HepG2 (cell line): ENCODE results near the gene CSRNP3. TPM values are rescaled to one million over a fixed set of nuclear protein-coding genes. Genes with fewer than 3 reads are reported as not detected.

Source experiments
- ATAC-seq: fragments of 200-7000 bp; cut with Tn5 transposase; 3 replicates; pipeline ENCODE4 v1.9.1; 2020; ENCODE audit warnings: mild to moderate bottlenecking, moderate library complexity
- BruUV-seq: library from RNA; stranded (reverse); fragments of 400-500 nt; replicated peaks from 2 replicates; lab custom pipeline; 2021; lab: Mats Ljungman, UMichigan
- CTCF ChIA-PET: fragments of 300-600 bp; formaldehyde crosslinking; extraction: SDS; loops from one replicate; lab custom pipeline; 2021; ENCODE audit warnings: low total read pairs, inconsistent platforms, low intra/inter-chr PET ratio; lab: Yijun Ruan, JAX
- POLR2A ChIA-PET: fragments of 350-600 bp; sonication (Branson Sonifier 250); formaldehyde crosslinking; loops from one replicate; lab custom pipeline; 2020; ENCODE audit warnings: antibody characterized with exemption, inconsistent platforms; lab: Yijun Ruan, JAX
- DNase-seq: peaks from one replicate; pipeline ENCODE4 v3.0.0-alpha.2; 2015; ENCODE audit warnings: low spot score
- FAIRE-seq: peaks from 3 replicates; lab custom pipeline; 2011; peaks lifted over from hg19 to GRCh38; lab: Jason Lieb, UNC
- H2AFZ ChIP-seq: one replicate; pipeline ENCODE4 v1.6.1; 2011; ENCODE audit warnings: low read length, inconsistent platforms
- H3K27ac ChIP-seq: fragments of 300-600 bp; 3 replicates; pipeline ENCODE4 v1.8.0; 2011; ENCODE audit warnings: mixed run types, mild to moderate bottlenecking, mixed read lengths, low read length, inconsistent platforms; ENCODE audit not compliant: insufficient read depth; ENCODE audit errors: extremely low read length
- H3K27me3 ChIP-seq, 2 experiments: fragments of 200-600 bp in 1 of 2; 2 replicates in 1 of 2; 3 replicates in 1 of 2; pipeline versions ENCODE4 v1.6.0 to v1.8.0; 2011; ENCODE audit warnings: low read length in 2 of 2, mild to moderate bottlenecking in 2 of 2, moderate library complexity in 2 of 2, inconsistent platforms in 1 of 2; ENCODE audit not compliant: insufficient read depth in 2 of 2, control insufficient read depth in 1 of 2
- H3K36me3 ChIP-seq, 2 experiments: fragments of 200-600 bp in 1 of 2; replicated peaks in 1 of 2; 2 replicates in 1 of 2; 3 replicates in 1 of 2; pipeline versions ENCODE4 v1.5.1 to v1.8.0; 2011; ENCODE audit warnings: low read length in 2 of 2, inconsistent platforms in 1 of 2; ENCODE audit not compliant: insufficient read depth in 2 of 2, control insufficient read depth in 1 of 2
- H3K4me1 ChIP-seq: 2 replicates; pipeline ENCODE4 v1.5.1; 2012; ENCODE audit warnings: low read length, inconsistent platforms; ENCODE audit not compliant: insufficient read depth
- H3K4me2 ChIP-seq: 2 replicates; pipeline ENCODE4 v1.6.0; 2011; ENCODE audit warnings: low read depth, low read length, inconsistent platforms
- H3K4me3 ChIP-seq, 3 experiments: fragments of 200-600 bp in 1 of 3; sonication (generic), shearing (Covaris generic) in 1 of 3; replicated peaks in 1 of 3; 2 replicates each; pipeline ENCODE4 v1.5.1; 2011 to 2016; ENCODE audit warnings: low read length in 3 of 3, inconsistent platforms in 2 of 3, low read depth in 2 of 3, mild to moderate bottlenecking in 2 of 3, control low read depth in 1 of 3, mixed read lengths in 1 of 3; ENCODE audit not compliant: insufficient read depth in 1 of 3
- H3K79me2 ChIP-seq: one replicate; pipeline ENCODE4 v1.6.1; 2011; ENCODE audit warnings: low read length, inconsistent platforms; ENCODE audit not compliant: insufficient read depth
- H3K9ac ChIP-seq: 2 replicates; pipeline ENCODE4 v1.6.0; 2011; ENCODE audit warnings: mild to moderate bottlenecking, low read depth, low read length, inconsistent platforms; ENCODE audit not compliant: insufficient read depth
- H3K9me3 ChIP-seq: 2 replicates; pipeline ENCODE4 v1.5.1; 2012; ENCODE audit warnings: mild to moderate bottlenecking, low read length
- H4K20me1 ChIP-seq: 2 replicates; pipeline ENCODE4 v1.6.0; 2011; ENCODE audit warnings: inconsistent platforms, mild to moderate bottlenecking, low read length, moderate library complexity; ENCODE audit not compliant: insufficient read depth
- BRD4 ChIP-seq: sonication (generic); formaldehyde crosslinking; IDR thresholded peaks from 2 replicates; pipeline ENCODE4 v1.4.0; 2020; ENCODE audit warnings: missing genetic modification reagents
- JDP2 ChIP-seq: sonication (generic); formaldehyde crosslinking; IDR thresholded peaks from 2 replicates; pipeline ENCODE4 v1.8.1; 2022; ENCODE audit warnings: missing genetic modification reagents, borderline replicate concordance
- PHF21A ChIP-seq: sonication (generic); formaldehyde crosslinking; IDR thresholded peaks from 2 replicates; pipeline ENCODE4 v1.5.0; 2020; ENCODE audit warnings: mild to moderate bottlenecking, missing genetic modification reagents
- SCMH1 ChIP-seq: sonication (generic); formaldehyde crosslinking; IDR thresholded peaks from 2 replicates; pipeline ENCODE4 v1.9.0; 2021; ENCODE audit warnings: missing genetic modification reagents, mild to moderate bottlenecking, borderline replicate concordance
- ZBTB38 ChIP-seq: sonication (generic); formaldehyde crosslinking; IDR thresholded peaks from 2 replicates; pipeline ENCODE4 v1.5.1; 2020; ENCODE audit warnings: mild to moderate bottlenecking, missing genetic modification reagents
- ZNF124 ChIP-seq: sonication (generic); formaldehyde crosslinking; IDR thresholded peaks from 2 replicates; pipeline ENCODE4 v1.4.0; 2020; ENCODE audit warnings: missing genetic modification reagents
- ZNF788 ChIP-seq: sonication (generic); formaldehyde crosslinking; IDR thresholded peaks from 2 replicates; pipeline ENCODE4 v1.5.0; 2020; ENCODE audit warnings: mild to moderate bottlenecking, missing genetic modification reagents, borderline replicate concordance
- ZSCAN29 ChIP-seq: sonication (generic); formaldehyde crosslinking; conservative IDR thresholded peaks from 2 replicates; pipeline ENCODE4 v1.4.0; 2020; ENCODE audit warnings: mild to moderate bottlenecking, missing genetic modification reagents
- WGBS: methylation state at CpG from one replicate; pipeline ENCODE4 v1.1.6; 2017; ENCODE audit warnings: low lambda C conversion rate; 5-methylcytosine and 5-hydroxymethylcytosine counted together
- in situ Hi-C: cut with HindIII; loops from 2 replicates; pipeline ENCODE4 v1.10.0; 2017; ENCODE audit warnings: low pct_unique_long_range_greater_than_20kb; ENCODE audit not compliant: extremely low pct_ligation_motif_present
- intact Hi-C: fragments of 100-400 bp; cut with micrococcal nuclease; formaldehyde crosslinking; loops from one replicate; pipeline ENCODE4 v1.10.0; 2022; ENCODE audit not compliant: unreplicated experiment
- polyA plus RNA-seq, 8 experiments: library from polyadenylated mRNA; depleted of rRNA in 3 of 8; stranded (reverse) in 7 of 8; unstranded in 1 of 8; fragments of >200 nt; fragmentation: Illumina TruSeq in 4 of 8; extraction: Trizol in 4 of 8; gene quantifications; 2 replicates each; pipeline versions ENCODE4 v1.2.1 to v1.2.3, GENCODE V29; 2011 to 2016; ENCODE audit warnings: low read depth in 4 of 8, missing spikeins in 1 of 8, mixed read lengths in 1 of 8; ENCODE audit not compliant: insufficient read depth in 1 of 8
- total RNA-seq, 5 experiments: library from RNA; depleted of rRNA; stranded (reverse); fragments of >200 nt; fragmentation: Illumina TruSeq; extraction: Trizol; gene quantifications; 2 replicates each; pipeline ENCODE4 v1.2.3, GENCODE V29; 2016; ENCODE audit warnings: low read depth in 1 of 5
- TF ChIP-seq, protein P1 (sequence below): sonication (generic); formaldehyde crosslinking; IDR thresholded peaks from 2 replicates; pipeline ENCODE4 v1.4.0; 2020; ENCODE audit warnings: low read depth, mild to moderate bottlenecking, missing genetic modification reagents
- TF ChIP-seq, protein P2 (sequence below): sonication (generic); formaldehyde crosslinking; IDR thresholded peaks from 2 replicates; pipeline ENCODE4 v1.4.0; 2020; ENCODE audit warnings: mild to moderate bottlenecking, low read depth, missing genetic modification reagents
- TF ChIP-seq, protein P3 (sequence below): sonication (generic); formaldehyde crosslinking; IDR thresholded peaks from 2 replicates; pipeline ENCODE4 v1.4.0; 2020; ENCODE audit warnings: missing genetic modification reagents, borderline replicate concordance
- TF ChIP-seq, protein P4 (sequence below): sonication (generic); formaldehyde crosslinking; IDR thresholded peaks from 2 replicates; pipeline ENCODE4 v1.9.0; 2021; ENCODE audit warnings: missing genetic modification reagents, mild to moderate bottlenecking, borderline replicate concordance
- TF ChIP-seq, protein P5 (sequence below): sonication (generic); formaldehyde crosslinking; IDR thresholded peaks from 2 replicates; pipeline ENCODE4 v1.5.1; 2020; ENCODE audit warnings: mild to moderate bottlenecking, missing genetic modification reagents, moderate library complexity

Gene CSRNP3
- total and polyA plus RNA-seq, 2 of the 13 experiments (the other 11 are each of a cell fraction or from before 2014, with no cell fraction given) = not detected

DNA sequence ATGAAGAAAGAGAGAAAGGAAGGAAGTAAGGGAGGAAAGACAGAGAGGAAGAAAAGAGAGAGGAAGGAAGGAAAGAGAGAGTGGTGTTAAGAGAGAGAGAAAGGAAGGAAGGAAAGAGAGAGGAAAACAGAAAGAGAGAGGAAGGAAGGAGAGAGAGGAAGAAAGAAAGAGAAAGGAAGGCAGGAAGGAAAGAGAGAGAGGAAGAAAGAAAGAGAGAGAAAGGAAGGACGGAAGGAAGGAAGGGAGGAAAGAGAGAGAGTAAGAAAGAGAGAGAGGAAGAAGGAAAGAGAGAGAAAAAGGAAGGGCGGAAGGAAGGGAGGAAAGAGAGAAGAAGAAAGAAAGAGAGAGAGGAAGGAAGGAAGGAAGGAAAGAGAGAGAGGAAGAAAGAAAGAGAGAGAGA is 197.1 kb downstream of the CSRNP3 start:
- 20% methylated on average over 2 of the region's 2 CpGs for WGBS
- intact Hi-C loops = no loop called here
- FAIRE-seq (no peak), DNase-seq (no peak), ATAC-seq (no peak)
- H2AFZ ChIP-seq = no peak overlapping the region
- no peaks in the 10 kb centered on the region for H3K36me3 ChIP-seq
- H3K9me3 ChIP-seq = no peaks in the 10 kb centered on the region
- no peak overlapping the region for H3K4me3 ChIP-seq
- H3K9ac ChIP-seq = no peak overlapping the region
- in situ Hi-C loops = no loop called here
- TF ChIP-seq ZNF124 (no peak), JDP2 (no peak), ZSCAN29 (no peak), PHF21A (CRISPR knock-in tag) (no peak), ZBTB38 (no peak), ZNF788 (CRISPR knock-in tag) (no peak), BRD4 (CRISPR knock-in tag) (no peak), SCMH1 (no peak)
- TF ChIP-seq, protein P1, sequence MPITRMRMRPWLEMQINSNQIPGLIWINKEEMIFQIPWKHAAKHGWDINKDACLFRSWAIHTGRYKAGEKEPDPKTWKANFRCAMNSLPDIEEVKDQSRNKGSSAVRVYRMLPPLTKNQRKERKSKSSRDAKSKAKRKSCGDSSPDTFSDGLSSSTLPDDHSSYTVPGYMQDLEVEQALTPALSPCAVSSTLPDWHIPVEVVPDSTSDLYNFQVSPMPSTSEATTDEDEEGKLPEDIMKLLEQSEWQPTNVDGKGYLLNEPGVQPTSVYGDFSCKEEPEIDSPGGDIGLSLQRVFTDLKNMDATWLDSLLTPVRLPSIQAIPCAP (CRISPR knock-in tag) = no peak
- TF ChIP-seq, protein P2, sequence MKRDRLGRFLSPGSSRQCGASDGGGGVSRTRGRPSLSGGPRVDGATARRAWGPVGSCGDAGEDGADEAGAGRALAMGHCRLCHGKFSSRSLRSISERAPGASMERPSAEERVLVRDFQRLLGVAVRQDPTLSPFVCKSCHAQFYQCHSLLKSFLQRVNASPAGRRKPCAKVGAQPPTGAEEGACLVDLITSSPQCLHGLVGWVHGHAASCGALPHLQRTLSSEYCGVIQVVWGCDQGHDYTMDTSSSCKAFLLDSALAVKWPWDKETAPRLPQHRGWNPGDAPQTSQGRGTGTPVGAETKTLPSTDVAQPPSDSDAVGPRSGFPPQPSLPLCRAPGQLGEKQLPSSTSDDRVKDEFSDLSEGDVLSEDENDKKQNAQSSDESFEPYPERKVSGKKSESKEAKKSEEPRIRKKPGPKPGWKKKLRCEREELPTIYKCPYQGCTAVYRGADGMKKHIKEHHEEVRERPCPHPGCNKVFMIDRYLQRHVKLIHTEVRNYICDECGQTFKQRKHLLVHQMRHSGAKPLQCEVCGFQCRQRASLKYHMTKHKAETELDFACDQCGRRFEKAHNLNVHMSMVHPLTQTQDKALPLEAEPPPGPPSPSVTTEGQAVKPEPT (CRISPR knock-in tag) = no peak
- TF ChIP-seq, protein P3, sequence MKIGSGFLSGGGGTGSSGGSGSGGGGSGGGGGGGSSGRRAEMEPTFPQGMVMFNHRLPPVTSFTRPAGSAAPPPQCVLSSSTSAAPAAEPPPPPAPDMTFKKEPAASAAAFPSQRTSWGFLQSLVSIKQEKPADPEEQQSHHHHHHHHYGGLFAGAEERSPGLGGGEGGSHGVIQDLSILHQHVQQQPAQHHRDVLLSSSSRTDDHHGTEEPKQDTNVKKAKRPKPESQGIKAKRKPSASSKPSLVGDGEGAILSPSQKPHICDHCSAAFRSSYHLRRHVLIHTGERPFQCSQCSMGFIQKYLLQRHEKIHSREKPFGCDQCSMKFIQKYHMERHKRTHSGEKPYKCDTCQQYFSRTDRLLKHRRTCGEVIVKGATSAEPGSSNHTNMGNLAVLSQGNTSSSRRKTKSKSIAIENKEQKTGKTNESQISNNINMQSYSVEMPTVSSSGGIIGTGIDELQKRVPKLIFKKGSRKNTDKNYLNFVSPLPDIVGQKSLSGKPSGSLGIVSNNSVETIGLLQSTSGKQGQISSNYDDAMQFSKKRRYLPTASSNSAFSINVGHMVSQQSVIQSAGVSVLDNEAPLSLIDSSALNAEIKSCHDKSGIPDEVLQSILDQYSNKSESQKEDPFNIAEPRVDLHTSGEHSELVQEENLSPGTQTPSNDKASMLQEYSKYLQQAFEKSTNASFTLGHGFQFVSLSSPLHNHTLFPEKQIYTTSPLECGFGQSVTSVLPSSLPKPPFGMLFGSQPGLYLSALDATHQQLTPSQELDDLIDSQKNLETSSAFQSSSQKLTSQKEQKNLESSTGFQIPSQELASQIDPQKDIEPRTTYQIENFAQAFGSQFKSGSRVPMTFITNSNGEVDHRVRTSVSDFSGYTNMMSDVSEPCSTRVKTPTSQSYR (CRISPR knock-in tag) = no peak
- TF ChIP-seq, protein P4, sequence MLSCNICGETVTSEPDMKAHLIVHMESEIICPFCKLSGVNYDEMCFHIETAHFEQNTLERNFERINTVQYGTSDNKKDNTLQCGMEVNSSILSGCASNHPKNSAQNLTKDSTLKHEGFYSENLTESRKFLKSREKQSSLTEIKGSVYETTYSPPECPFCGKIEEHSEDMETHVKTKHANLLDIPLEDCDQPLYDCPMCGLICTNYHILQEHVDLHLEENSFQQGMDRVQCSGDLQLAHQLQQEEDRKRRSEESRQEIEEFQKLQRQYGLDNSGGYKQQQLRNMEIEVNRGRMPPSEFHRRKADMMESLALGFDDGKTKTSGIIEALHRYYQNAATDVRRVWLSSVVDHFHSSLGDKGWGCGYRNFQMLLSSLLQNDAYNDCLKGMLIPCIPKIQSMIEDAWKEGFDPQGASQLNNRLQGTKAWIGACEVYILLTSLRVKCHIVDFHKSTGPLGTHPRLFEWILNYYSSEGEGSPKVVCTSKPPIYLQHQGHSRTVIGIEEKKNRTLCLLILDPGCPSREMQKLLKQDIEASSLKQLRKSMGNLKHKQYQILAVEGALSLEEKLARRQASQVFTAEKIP (CRISPR knock-in tag) = no peak
- TF ChIP-seq, protein P5, sequence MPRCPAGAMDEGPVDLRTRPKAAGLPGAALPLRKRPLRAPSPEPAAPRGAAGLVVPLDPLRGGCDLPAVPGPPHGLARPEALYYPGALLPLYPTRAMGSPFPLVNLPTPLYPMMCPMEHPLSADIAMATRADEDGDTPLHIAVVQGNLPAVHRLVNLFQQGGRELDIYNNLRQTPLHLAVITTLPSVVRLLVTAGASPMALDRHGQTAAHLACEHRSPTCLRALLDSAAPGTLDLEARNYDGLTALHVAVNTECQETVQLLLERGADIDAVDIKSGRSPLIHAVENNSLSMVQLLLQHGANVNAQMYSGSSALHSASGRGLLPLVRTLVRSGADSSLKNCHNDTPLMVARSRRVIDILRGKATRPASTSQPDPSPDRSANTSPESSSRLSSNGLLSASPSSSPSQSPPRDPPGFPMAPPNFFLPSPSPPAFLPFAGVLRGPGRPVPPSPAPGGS (CRISPR knock-in tag) = no peak
- H3K79me2 ChIP-seq = no peaks in the 10 kb centered on the region
- BruUV-seq = no TSS peak
- H4K20me1 ChIP-seq = no peaks in the 10 kb centered on the region
- POLR2A ChIA-PET = no interaction called here
- no peak overlapping the region for H3K4me2 ChIP-seq
- H3K27ac ChIP-seq = no peak overlapping the region
- CTCF ChIA-PET = no interaction called here
- no peaks in the 10 kb centered on the region for H3K27me3 ChIP-seq
- H3K4me1 ChIP-seq = no peaks in the 10 kb centered on the region
